ENCODE results near the gene PTGES2.

Gene PTGES2

GRCh38 chr9:128155736-128156500 lies 28.4 kb upstream of the PTGES2 start:
- POLR2A ChIA-PET: interaction anchor here (0.6 kb wide), 1 partner anchor 29 kb away, joined by 4 read pairs; no protein-coding TSS in a partner anchor
- TF ChIP-seq CTCF (IDR thresholded peaks at IDR 0.05; ENCODE audit: control extremely low read depth, extremely low read depth, low read depth, missing control alignments): no peak
- no peak for DNase-seq (ENCODE audit: extremely low spot score)
- CTCF ChIA-PET: interaction anchor here (1.2 to 2.7 kb wide), 4 partner anchors 20 to 40 kb away, joined by 3 to 9 read pairs (median 4); partner anchors contain the start of gene CIZ1

GRCh38 chr9:128153947-128154695 lies 26.6 kb upstream of the PTGES2 start:
- no peak for TF ChIP-seq CTCF (IDR thresholded peaks at IDR 0.05; ENCODE audit: control extremely low read depth, extremely low read depth, low read depth, missing control alignments)
- ChIA-PET POLR2A (no interaction called here), CTCF (no interaction called here)
- DNase-seq (ENCODE audit: extremely low spot score): no peak

- ChIA-PET CTCF (no interaction called here), POLR2A (no interaction called here)
- no peak for DNase-seq (ENCODE audit: extremely low spot score)
- TF ChIP-seq CTCF (IDR thresholded peaks at IDR 0.05; ENCODE audit: control extremely low read depth, extremely low read depth, low read depth, missing control alignments): no peak
These were observed 25.8 kb upstream of the PTGES2 start for GRCh38 chr9:128153060-128153946.

GRCh38 chr9:128152133-128153059 lies 24.9 kb upstream of the PTGES2 start:
- no peak for DNase-seq (ENCODE audit: extremely low spot score)
- ChIA-PET CTCF (interaction anchor here (1.4 kb wide), 1 partner anchor 11 kb away, joined by 3 read pairs; no protein-coding TSS in a partner anchor), POLR2A (no interaction called here)
- no peak for TF ChIP-seq CTCF (IDR thresholded peaks at IDR 0.05; ENCODE audit: control extremely low read depth, extremely low read depth, low read depth, missing control alignments)

GRCh38 chr9:128151309-128152132 lies 24.0 kb upstream of the PTGES2 start:
- ChIA-PET POLR2A (no interaction called here), CTCF (interaction anchor here (1.1 to 1.4 kb wide), 3 partner anchors 9 to 47 kb away, joined by 3 to 5 read pairs (median 3); partner anchors contain the start of gene BBLN)
- no peak for TF ChIP-seq CTCF (IDR thresholded peaks at IDR 0.05; ENCODE audit: control extremely low read depth, extremely low read depth, low read depth, missing control alignments)
- no peak for DNase-seq (ENCODE audit: extremely low spot score)
